Neural progenitor cell (in vitro differentiated cells): ENCODE results near the gene SCGB1C2.
"Not testable (repeated sequence)": the region's sequence is repeated elsewhere in the genome, so short reads cannot be mapped to it uniquely, and the experiment has no call there.

Experiments used
- CTCF ChIP-seq: fragments of 200-600 bp; sonication (generic); IDR thresholded peaks from 2 replicates; pipeline ENCODE4 v1.5.1; 2017; ENCODE audit warnings: antibody characterized with exemption, mild to moderate bottlenecking
- EZH2 ChIP-seq: fragments of 200-600 bp; sonication (generic); IDR thresholded peaks from 2 replicates; pipeline ENCODE4 v1.6.1; 2017; ENCODE audit warnings: antibody characterized with exemption, mild to moderate bottlenecking, moderate library complexity

GRCh38 chr17:135895-136294 lies 1.5 kb upstream of the SCGB1C2 start:
- not testable (repeated sequence) for TF ChIP-seq CTCF, EZH2
